Left forelimb (tissue), 1 donor: Measurements from ENCODE around the gene GRAMD2B.

Experiments
- DNase-seq: peaks from one replicate; pipeline ENCODE4 v3.0.0-alpha.2; 2018; ENCODE audit warnings: low spot score

GRAMD2B gene

DNA sequence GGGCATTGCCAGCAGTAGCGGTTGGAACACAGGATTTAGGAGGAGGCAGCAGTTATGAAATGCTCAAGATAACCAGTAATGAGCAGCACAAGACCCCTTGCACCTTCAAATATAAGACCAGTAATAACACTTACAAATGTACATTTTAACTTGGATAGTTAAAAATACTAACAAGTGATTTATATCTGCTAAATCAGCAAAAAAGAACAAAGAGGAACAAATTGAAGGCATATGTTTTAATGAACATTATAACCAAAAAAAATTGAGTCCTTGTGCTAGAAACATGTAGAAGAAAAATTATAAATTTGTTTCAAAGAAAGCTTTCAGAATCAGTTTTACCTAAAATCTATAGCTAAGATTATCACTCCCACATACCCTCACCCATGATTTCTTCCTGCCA is 119.8 kb downstream of the GRAMD2B start:
- DNase-seq: no peak

DNA sequence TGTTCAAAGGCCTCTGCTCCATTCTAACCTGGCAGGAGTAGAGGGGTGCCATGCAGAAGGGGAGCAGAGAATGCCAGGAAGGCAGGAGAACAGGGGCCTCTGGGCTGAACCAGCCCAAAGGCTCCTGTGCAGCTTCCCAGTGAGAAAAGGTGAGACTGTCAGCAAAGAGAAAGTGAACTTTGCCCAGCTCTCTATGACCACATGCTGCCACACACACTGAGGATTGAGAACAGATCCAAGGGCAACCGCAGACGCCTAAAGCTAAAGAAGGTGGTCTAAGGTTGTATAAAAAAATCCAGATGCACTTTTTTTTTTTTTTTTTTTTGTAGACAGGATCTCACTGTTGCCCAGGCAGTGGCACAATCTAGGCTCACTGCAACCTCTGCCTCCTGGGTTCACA is 120.5 kb downstream of the GRAMD2B start:
- no peak for DNase-seq
